SH-SY5Y (cell line): Measurements from ENCODE around the gene PDE6H.

Source experiments
- GATA2 ChIP-seq: IDR thresholded peaks from 2 replicates; pipeline ENCODE4 v1.6.1; 2011; ENCODE audit warnings: mild to moderate bottlenecking, low read depth, low read length
- GATA3 ChIP-seq: IDR thresholded peaks from 2 replicates; pipeline ENCODE4 v1.6.1; 2011; ENCODE audit warnings: low read depth, mild to moderate bottlenecking, low read length, moderate library complexity

- no peak for TF ChIP-seq GATA3
- TF ChIP-seq GATA2, result no peak
Observed at GRCh38 chr12:15020156-15020555, 47.3 kb downstream of the PDE6H start.
